ENCODE data around the gene TSNAX.
A peak's percentile ranks its signal among the peaks of the same experiment; 100 is the strongest.
"Not testable (repeated sequence)": the region's sequence is repeated elsewhere in the genome, so short reads cannot be mapped to it uniquely, and the experiment has no call there.

The TSNAX gene

DNA sequence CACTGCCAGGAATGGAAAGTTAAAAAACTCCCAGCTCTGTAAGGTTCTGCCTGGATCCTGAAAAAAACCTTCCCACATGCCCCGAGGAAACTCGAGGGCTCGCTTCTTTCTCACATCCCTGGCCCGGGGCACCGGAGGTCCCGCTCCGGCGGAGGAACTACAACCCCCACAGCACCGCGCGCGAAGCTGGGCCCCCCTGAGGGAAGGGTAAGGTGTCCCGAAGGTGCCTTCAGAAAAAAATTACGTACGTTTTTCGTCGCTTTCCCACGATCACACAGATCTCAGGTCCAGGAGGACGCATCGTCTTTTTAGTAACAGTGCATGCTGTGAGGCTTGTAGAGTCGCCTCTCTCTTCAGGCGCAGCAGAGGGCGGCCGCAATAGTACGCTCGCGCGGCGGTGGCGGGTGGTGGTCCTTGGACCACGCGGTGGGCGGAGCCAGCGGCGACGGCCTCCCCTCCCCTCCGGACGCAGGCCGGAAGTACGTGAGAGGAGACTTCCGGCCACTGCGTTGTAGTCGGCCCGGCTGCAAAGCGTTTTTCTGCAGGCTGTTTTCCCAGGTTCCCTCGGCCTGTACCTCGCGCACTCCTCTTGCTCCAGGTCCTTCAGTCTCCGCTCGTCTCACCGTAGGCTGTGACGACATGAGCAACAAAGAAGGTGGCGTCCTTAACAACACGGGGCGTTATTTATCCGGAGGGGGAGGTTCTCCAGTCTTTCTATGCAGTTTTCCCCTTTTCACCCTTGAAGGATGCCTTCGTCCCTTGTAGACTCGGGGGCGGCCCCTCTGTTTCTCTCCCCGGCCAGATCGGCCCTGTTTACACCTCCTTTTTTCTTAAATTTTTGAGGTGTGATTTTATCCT, at the start of gene TSNAX:
Gene TSNAX (plus strand): TSS at position 498 of the 858 bp plus-strand sequence. CDS start 142 bp downstream, at position 640.
- peak; percentile 91 to 93 for DNase-seq

GRCh38 chr1:231478811-231479210, 49.7 kb upstream of the TSNAX start:
- no peak for DNase-seq

- DNase-seq: no peak
These were observed 48.5 kb upstream of the TSNAX start for GRCh38 chr1:231480008-231480407.

- DNase-seq: no peak
These were observed 47.2 kb upstream of the TSNAX start for GRCh38 chr1:231481289-231481688.

DNA sequence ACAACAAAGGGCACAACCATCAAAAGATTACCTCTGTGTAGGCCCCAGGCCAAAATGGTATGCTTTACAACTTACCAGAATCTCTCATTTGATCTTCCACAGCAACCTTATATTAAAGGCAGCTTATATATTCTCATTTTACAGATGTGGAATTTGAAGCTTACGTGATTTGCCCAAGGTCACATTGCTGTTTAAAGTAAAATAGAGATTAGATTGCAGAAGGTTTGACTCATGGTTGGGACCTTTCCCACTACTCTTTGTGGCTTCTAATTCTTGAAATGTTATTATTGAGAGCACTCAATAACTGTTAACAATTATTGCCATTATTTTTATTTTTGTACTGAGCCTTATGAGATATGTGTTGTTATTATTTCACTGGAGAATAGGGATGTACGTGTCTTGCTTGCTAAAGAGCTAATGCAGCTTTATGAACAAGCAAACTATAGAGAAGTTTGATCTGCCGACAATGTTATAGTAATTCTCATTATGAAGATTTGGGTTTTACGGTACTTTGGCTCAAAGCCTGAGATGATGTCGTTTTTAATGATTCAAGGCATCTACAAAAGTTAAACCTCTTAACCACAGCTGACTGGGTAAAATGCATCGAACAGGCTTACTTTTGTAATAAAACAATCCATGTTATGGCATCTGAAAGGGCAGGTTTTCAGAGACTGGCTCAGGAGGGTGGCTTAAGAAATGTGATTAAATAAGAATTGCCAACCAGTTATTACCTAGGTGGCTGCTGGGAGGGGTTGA, 43.3 kb upstream of the TSNAX start:
- no peak for DNase-seq

DNA sequence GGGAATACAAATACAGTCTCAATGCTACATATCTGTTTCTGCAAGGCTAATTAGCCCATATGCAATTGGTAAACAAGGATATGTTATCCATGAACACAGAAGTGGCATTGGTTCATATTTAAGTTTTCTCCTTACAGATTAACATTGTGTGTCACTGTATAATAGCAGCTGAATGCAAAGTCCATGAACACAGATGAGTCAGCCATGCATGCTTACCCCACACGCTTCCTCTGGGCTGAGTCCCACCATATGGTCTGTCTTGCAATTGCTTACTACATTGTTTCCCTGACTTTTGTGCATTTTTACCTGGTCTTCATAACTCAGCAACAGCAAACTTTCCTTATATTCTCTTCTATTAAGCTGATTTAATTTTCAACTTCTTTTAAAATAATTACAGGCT, 41.5 kb upstream of the TSNAX start:
- DNase-seq: peak; percentile 32 to 46

- no peak for DNase-seq
These were observed 40.6 kb upstream of the TSNAX start for GRCh38 chr1:231487910-231488309.

GRCh38 chr1:231493421-231494185, 34.9 kb upstream of the TSNAX start:
- DNase-seq: peak; percentile 40 to 48

GRCh38 chr1:231494439-231495110, 33.9 kb upstream of the TSNAX start:
- no peak for DNase-seq

GRCh38 chr1:231497629-231498152, 30.8 kb upstream of the TSNAX start:
- no peak for DNase-seq

DNA sequence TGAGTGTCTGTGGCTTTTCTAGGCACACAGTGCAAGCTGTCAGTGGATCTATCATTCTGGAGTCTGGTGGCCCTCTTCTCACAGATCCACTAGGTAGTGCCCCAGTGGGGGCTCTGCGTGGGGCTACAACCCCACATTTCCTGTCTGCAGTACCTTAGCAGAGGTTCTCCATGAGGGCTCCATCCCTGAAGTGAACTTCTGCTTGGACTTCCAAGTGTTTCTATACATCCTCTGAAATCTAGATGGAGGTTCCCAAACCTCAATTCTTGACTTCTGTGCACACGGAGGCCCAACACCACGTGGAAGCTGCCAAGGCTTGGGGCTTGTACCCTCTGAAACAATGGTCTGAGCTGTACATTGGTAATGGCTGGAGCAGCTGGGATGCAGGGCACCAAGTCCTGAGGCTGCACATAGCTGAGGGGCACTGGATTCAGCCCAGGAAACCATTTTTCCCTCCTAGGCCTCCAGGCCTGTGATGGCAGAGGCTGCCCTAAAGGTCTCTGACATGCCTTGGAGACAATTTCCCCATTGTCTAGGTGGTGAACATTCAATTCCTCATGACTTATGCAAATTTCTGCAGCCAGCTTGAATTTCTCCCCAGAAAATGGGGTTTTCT, 29.2 kb upstream of the TSNAX start:
- DNase-seq: no peak

DNA sequence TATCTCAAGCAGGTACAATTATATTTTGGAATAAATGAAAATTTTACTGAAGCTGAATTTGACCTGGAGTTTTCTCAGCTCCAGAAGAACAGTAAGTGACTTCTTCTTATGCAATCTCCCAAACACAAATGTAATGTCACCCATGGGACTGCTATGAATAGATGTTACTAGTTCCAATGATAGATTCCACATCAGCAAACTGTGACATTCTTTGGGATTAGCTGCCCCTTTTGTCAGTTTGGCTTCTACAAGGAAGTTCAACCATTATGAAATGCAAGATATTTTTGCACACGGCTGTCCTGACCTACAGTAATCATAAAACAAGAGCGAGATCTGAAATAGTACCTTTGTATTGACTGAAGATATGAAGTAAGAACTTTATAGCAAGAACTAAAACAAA, 27.8 kb upstream of the TSNAX start:
- no peak for DNase-seq

- DNase-seq: not testable (repeated sequence)
These were observed 25.3 kb upstream of the TSNAX start for GRCh38 chr1:231503168-231503567.

GRCh38 chr1:231507476-231508355, 20.8 kb upstream of the TSNAX start:
- DNase-seq: no peak

- DNase-seq: no peak
These were observed 20.0 kb upstream of the TSNAX start for GRCh38 chr1:231508497-231508896.

DNA sequence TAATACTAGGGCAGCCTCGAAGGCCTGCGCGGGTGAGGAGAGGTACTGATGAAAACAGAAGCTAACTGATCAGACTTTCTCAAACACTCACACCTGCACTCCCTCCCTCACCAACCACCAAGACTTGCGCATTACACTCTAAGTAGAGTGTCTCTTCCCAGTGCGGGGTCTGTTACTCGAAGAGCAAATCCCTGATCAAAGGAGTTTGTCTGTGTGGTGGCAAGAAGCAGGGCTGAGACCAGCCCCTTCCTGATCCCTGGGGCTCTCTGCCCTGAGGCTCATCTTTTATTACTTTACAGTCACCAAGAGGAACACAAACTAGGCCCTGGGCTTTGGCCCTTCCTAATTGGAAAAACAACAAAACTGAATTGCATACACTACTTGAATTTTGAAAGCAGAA, 19.5 kb upstream of the TSNAX start:
- no peak for DNase-seq

DNA sequence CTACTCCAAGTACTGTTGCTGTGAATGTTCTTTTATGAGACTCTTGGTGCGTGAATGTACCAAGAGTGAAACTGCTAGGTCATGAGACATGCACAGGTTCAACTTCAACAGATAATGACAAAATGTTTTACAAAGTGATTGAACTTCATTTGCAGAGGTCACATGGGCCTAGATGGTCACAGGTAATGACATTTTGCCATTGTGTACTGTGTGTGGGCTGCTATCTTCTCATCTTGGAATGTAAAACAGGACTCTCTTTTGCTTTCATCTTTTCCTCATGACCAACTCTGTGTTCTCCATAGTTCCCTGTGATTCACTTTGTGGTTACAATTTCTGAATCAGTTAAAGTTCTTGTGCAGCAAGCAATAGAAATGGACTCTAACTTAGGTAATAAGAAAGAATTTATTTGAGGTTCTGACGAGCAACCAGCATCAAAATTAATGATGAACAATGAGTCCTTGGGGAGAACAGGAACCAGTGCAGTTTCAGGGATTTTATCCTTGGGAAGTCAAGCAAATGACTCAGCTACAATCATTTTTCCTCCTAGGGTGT, 16.2 kb upstream of the TSNAX start:
- DNase-seq: no peak

GRCh38 chr1:231515748-231516147, 12.7 kb upstream of the TSNAX start:
- peak; percentile 27 to 56 for DNase-seq

DNA sequence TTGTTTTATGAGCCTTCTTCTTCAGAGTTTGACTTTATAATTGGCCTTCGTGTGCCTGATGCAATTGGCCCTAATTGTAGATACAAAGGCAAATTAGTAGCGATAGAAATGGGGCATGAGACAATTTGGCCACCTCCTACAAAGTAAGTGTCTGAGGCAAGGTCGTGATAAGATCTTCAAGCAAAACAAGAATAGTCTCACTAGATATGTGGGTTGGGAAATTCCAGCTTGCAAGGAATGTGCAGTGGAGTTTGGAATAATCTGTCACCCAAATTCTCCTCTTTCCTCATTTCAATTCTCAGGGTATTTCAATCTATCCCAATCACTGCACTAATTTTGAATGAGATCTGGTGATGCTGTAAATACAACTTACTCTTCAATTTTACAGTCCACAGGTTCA, 11.4 kb upstream of the TSNAX start:
- DNase-seq: no peak

DNA sequence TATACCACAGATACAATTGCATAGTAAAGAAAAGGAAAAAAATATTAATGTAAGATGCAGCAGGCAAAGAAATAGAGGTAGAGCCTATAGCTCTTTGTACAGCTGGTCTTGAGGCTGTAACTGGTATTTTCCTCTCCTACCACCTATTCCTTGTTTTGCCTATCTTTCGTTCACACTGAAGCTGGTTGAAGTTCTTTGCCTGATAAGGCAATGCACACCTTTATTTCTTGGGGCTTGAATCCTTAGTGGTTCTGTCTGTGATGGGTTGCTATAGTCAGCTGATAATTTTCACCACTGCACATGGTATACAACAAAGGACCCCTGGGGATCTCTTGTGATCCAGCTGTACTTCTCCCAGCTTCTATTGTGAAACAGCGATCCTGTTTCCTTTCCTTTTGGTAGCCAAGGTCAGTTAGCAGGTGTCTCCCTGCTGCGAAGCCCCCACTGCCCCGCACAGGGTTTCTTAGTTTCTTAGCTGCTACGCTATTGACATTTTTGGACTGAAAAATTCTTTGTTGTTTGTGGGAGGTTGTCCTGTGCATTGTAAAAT, 9.9 kb upstream of the TSNAX start:
- DNase-seq: no peak
